OCI-LY1 (cell line): Measurements from ENCODE around the gene ACVR2B.

Source experiments
- EZH2 ChIP-seq: fragments of 200-600 bp; sonication (generic), shearing (Covaris generic); IDR thresholded peaks from 2 replicates; pipeline ENCODE4 v1.8.0; 2017; ENCODE audit warnings: borderline replicate concordance, mixed run types, mild to moderate bottlenecking, antibody characterized with exemption, low read length, moderate library complexity, mixed read lengths
- TF ChIP-seq, protein P1 (sequence below): fragments of 200-600 bp; sonication (generic), shearing (Covaris generic); IDR thresholded peaks from 2 replicates; pipeline ENCODE4 v1.5.1; 2017; ENCODE audit warnings: mild to moderate bottlenecking, antibody characterized with exemption, low read length, moderate library complexity, mixed read lengths

DNA sequence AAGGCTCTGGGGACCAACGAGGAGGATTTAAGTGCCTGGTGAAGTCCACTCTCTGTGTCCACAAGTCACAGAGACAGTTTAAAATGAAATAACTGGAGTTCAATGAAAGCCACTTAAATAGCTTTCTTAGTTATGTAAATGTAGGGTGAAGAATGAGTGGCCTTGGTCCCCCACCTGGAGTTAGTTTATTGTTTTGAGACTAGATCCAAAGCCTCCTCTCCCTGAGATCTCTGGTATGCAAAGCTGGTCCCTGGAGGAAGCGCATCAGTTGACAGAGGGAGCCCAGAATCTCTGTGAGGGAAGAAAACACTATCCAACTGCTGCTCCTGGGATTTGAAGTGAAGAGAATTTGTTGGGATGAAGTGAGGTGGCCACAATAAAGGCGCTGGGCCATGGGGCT, 83.0 kb downstream of the ACVR2B start:
- TF ChIP-seq, protein P1, sequence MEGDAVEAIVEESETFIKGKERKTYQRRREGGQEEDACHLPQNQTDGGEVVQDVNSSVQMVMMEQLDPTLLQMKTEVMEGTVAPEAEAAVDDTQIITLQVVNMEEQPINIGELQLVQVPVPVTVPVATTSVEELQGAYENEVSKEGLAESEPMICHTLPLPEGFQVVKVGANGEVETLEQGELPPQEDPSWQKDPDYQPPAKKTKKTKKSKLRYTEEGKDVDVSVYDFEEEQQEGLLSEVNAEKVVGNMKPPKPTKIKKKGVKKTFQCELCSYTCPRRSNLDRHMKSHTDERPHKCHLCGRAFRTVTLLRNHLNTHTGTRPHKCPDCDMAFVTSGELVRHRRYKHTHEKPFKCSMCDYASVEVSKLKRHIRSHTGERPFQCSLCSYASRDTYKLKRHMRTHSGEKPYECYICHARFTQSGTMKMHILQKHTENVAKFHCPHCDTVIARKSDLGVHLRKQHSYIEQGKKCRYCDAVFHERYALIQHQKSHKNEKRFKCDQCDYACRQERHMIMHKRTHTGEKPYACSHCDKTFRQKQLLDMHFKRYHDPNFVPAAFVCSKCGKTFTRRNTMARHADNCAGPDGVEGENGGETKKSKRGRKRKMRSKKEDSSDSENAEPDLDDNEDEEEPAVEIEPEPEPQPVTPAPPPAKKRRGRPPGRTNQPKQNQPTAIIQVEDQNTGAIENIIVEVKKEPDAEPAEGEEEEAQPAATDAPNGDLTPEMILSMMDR = no peak
- no peak for TF ChIP-seq EZH2
